ENCODE measurements around the gene SEC22C.
A peak's percentile ranks its signal among the peaks of the same experiment; 100 is the strongest.

SEC22C gene

DNA sequence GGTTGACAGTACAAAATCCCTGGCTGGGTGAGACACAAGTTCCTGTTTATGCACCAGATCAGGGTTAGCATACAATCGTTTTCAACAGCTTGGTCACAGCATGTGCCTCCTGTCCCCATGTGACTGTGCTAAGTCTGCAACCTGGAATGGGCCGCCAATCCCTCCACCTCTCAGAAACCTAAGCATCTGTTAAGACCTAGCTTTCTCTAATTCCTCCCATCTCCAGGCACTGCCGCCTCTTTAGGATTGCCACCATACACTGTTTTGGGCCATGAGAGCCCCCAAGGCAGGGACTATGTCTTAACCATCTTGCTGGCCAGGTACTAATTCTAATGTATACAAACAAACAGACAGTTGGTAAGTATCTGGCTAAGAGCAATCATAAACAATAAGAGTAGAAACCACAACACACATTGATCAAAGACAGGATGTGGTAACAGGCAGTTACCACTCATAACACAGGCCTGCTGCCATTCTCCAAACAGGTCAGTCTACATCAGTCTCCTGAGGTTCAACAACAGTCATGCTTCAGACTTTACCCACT lies 25.6 kb downstream of the SEC22C start:
- Histone ChIP-seq H3K27me3 (ENCODE audit: insufficient read depth, poor library complexity, severe bottlenecking) (no peaks in the 10 kb centered on the region), H3K4me3 (ENCODE audit: severe bottlenecking) (no peak overlapping the region), H3K27ac (ENCODE audit: poor library complexity, severe bottlenecking) (no peak overlapping the region), H3K4me1 (ENCODE audit: insufficient read depth, poor library complexity, severe bottlenecking) (no peaks in the 10 kb centered on the region), H3K9me3 (ENCODE audit: severe bottlenecking) (no peaks in the 10 kb centered on the region), H3K36me3 (ENCODE audit: low read depth) (peaks cover 83% of the 10 kb centered on the region)
- TF ChIP-seq, protein P1, sequence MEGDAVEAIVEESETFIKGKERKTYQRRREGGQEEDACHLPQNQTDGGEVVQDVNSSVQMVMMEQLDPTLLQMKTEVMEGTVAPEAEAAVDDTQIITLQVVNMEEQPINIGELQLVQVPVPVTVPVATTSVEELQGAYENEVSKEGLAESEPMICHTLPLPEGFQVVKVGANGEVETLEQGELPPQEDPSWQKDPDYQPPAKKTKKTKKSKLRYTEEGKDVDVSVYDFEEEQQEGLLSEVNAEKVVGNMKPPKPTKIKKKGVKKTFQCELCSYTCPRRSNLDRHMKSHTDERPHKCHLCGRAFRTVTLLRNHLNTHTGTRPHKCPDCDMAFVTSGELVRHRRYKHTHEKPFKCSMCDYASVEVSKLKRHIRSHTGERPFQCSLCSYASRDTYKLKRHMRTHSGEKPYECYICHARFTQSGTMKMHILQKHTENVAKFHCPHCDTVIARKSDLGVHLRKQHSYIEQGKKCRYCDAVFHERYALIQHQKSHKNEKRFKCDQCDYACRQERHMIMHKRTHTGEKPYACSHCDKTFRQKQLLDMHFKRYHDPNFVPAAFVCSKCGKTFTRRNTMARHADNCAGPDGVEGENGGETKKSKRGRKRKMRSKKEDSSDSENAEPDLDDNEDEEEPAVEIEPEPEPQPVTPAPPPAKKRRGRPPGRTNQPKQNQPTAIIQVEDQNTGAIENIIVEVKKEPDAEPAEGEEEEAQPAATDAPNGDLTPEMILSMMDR (IDR thresholded peaks at IDR 0.05; ENCODE audit: poor library complexity, severe bottlenecking): no peak
- DNase-seq (ENCODE audit: low spot score) (no peak), ATAC-seq (ENCODE audit: low read depth) (no peak)

- H3K4me1 ChIP-seq (ENCODE audit: insufficient read depth, poor library complexity, severe bottlenecking): no peaks in the 10 kb centered on the region
- H3K4me3 ChIP-seq (ENCODE audit: severe bottlenecking): no peak overlapping the region
- TF ChIP-seq, protein P1 (IDR thresholded peaks at IDR 0.05; ENCODE audit: poor library complexity, severe bottlenecking): no peak
- peaks cover 3% of the 10 kb centered on the region for H3K9me3 ChIP-seq (ENCODE audit: severe bottlenecking)
- H3K27me3 ChIP-seq (ENCODE audit: insufficient read depth, poor library complexity, severe bottlenecking): no peaks in the 10 kb centered on the region
- no peak overlapping the region for H3K27ac ChIP-seq (ENCODE audit: poor library complexity, severe bottlenecking)
- DNase-seq (ENCODE audit: low spot score) (no peak), ATAC-seq (ENCODE audit: low read depth) (no peak)
- H3K36me3 ChIP-seq (ENCODE audit: low read depth): peaks cover 65% of the 10 kb centered on the region
Observed at GRCh38 chr3:42552830-42553229, 28.9 kb downstream of the SEC22C start.

GRCh38 chr3:42550250-42550649 lies 31.5 kb downstream of the SEC22C start:
- H3K27me3 ChIP-seq (ENCODE audit: insufficient read depth, poor library complexity, severe bottlenecking): no peaks in the 10 kb centered on the region
- H3K27ac ChIP-seq (ENCODE audit: poor library complexity, severe bottlenecking): no peak overlapping the region
- H3K9me3 ChIP-seq (ENCODE audit: severe bottlenecking): peaks cover 4% of the 10 kb centered on the region
- H3K4me3 ChIP-seq (ENCODE audit: severe bottlenecking): no peak overlapping the region
- ATAC-seq (ENCODE audit: low read depth) (no peak), DNase-seq (ENCODE audit: low spot score) (no peak)
- TF ChIP-seq, protein P1 (IDR thresholded peaks at IDR 0.05; ENCODE audit: poor library complexity, severe bottlenecking): no peak
- H3K36me3 ChIP-seq (ENCODE audit: low read depth): peaks cover 41% of the 10 kb centered on the region
- no peaks in the 10 kb centered on the region for H3K4me1 ChIP-seq (ENCODE audit: insufficient read depth, poor library complexity, severe bottlenecking)

- H3K27me3 ChIP-seq (ENCODE audit: insufficient read depth, poor library complexity, severe bottlenecking): no peaks in the 10 kb centered on the region
- peaks cover 37% of the 10 kb centered on the region for H3K36me3 ChIP-seq (ENCODE audit: low read depth)
- peaks cover 4% of the 10 kb centered on the region for H3K9me3 ChIP-seq (ENCODE audit: severe bottlenecking)
- TF ChIP-seq, protein P1 (IDR thresholded peaks at IDR 0.05; ENCODE audit: poor library complexity, severe bottlenecking): no peak
- DNase-seq (ENCODE audit: low spot score) (no peak), ATAC-seq (ENCODE audit: low read depth) (no peak)
- H3K27ac ChIP-seq (ENCODE audit: poor library complexity, severe bottlenecking): no peak overlapping the region
- H3K4me3 ChIP-seq (ENCODE audit: severe bottlenecking): no peak overlapping the region
- H3K4me1 ChIP-seq (ENCODE audit: insufficient read depth, poor library complexity, severe bottlenecking): no peaks in the 10 kb centered on the region
Observed at GRCh38 chr3:42549131-42549530, 32.6 kb downstream of the SEC22C start.

DNA sequence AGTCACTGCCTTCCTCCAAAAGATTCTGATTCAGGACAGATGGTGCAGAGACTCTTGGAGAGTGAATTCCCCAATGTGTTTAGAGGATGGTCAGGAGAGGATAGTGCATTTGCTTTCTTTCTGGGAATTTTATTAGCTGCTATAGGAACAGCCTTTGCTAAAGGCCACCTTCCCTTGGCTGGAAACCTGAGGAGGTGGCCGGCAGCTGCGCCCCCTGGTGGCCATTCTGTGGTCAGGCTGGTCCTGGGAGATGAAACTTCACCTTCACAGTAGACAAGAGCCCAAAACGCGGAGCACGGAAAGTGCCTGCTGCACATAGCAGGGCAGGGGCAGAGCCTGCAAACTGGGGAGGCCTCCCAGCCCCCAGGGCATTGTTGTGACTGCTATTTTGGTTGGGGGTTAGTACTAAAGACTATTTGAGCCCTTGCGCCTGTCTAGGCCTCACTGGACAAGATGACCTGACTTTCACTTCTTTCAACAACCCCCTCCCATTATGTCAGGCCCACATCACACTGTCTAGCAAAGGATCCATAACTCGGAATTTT lies 34.3 kb downstream of the SEC22C start:
- TF ChIP-seq, protein P1 (IDR thresholded peaks at IDR 0.05; ENCODE audit: poor library complexity, severe bottlenecking): peak; percentile 94
- H3K36me3 ChIP-seq (ENCODE audit: low read depth): peaks cover 21% of the 10 kb centered on the region
- ATAC-seq (ENCODE audit: low read depth): peak; percentile 72; the same call in 2 of the 3 replicates
- peaks cover 4% of the 10 kb centered on the region for H3K9me3 ChIP-seq (ENCODE audit: severe bottlenecking)
- no peaks in the 10 kb centered on the region for H3K27me3 ChIP-seq (ENCODE audit: insufficient read depth, poor library complexity, severe bottlenecking)
- no peak for DNase-seq (ENCODE audit: low spot score)
- H3K4me3 ChIP-seq (ENCODE audit: severe bottlenecking): no peak overlapping the region
- no peak overlapping the region for H3K27ac ChIP-seq (ENCODE audit: poor library complexity, severe bottlenecking)
- H3K4me1 ChIP-seq (ENCODE audit: insufficient read depth, poor library complexity, severe bottlenecking): no peaks in the 10 kb centered on the region

Measured in RWPE2 (cell line).